Measurements from ENCODE around the gene UGT3A1.

UGT3A1 gene

DNA sequence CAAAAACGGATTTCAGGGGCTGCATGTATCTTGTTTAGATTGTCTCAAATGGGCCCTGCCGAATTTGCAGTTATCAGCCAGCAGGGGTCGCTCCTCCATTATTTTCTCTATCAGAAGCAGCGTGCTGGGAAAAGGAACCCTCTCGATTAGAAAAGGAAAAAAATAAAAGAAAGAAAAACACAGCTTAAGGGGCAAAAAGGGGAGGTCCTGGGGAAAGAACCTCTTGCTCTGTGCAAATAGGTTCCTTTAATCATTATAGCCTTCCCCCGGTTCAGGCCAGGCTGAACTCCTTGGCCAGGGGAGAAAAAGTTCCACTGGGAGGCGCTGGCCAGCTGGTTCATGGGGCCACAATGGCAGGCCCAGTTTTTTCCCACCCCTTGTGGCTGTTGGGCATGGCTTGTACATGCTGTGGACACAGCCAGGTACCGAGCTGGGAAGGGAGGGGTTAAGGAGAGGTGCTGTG is 27.8 kb downstream of the UGT3A1 start:
- Histone ChIP-seq H3K36me3 (ENCODE audit: control insufficient read depth, insufficient read depth, low read length) (no peaks in the 10 kb centered on the region), H3K27me3 (replicated peaks; ENCODE audit: control insufficient read depth, insufficient read depth, low read length, poor library complexity, severe bottlenecking) (no peaks in the 10 kb centered on the region), H3K4me1 (ENCODE audit: control insufficient read depth, insufficient read depth, low read length, poor library complexity, severe bottlenecking) (no peaks in the 10 kb centered on the region), H3K4me3 (ENCODE audit: insufficient read depth, low read depth, low read length, poor library complexity, severe bottlenecking) (no peak overlapping the region), H3K27ac (ENCODE audit: insufficient read depth, low read length, poor library complexity, severe bottlenecking) (no peak overlapping the region), H3K9me3 (ENCODE audit: control insufficient read depth, low read length) (no peaks in the 10 kb centered on the region)
- DNase-seq: no peak

DNA sequence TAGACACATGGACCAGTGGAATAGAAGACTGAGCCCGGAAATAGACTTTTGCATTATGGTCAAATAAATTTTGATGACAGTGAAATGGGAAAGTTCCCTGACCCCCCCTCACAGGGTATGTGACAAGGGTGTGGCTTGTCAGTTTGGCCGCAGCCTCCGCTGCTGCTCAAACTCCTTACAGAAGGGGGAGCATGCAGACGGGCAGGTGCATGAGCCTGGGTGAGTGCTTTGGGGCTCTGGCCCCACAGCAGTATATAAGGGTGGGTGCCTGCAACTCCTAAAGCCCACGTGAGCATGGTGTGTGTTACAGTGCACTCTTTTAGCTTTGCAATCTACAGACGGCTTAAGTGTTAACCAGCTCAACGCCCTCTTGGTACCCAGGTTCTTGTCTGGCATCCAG is 30.9 kb downstream of the UGT3A1 start:
- Histone ChIP-seq H3K9me3 (ENCODE audit: control insufficient read depth, low read length) (no peaks in the 10 kb centered on the region), H3K4me1 (ENCODE audit: control insufficient read depth, insufficient read depth, low read length, poor library complexity, severe bottlenecking) (no peaks in the 10 kb centered on the region), H3K27ac (ENCODE audit: insufficient read depth, low read length, poor library complexity, severe bottlenecking) (no peak overlapping the region), H3K36me3 (ENCODE audit: control insufficient read depth, insufficient read depth, low read length) (no peaks in the 10 kb centered on the region), H3K4me3 (ENCODE audit: insufficient read depth, low read depth, low read length, poor library complexity, severe bottlenecking) (no peak overlapping the region), H3K27me3 (replicated peaks; ENCODE audit: control insufficient read depth, insufficient read depth, low read length, poor library complexity, severe bottlenecking) (no peaks in the 10 kb centered on the region)
- no peak for DNase-seq

- DNase-seq: no peak
- Histone ChIP-seq H3K4me1 (ENCODE audit: control insufficient read depth, insufficient read depth, low read length, poor library complexity, severe bottlenecking) (no peaks in the 10 kb centered on the region), H3K9me3 (ENCODE audit: control insufficient read depth, low read length) (no peaks in the 10 kb centered on the region), H3K27me3 (replicated peaks; ENCODE audit: control insufficient read depth, insufficient read depth, low read length, poor library complexity, severe bottlenecking) (peaks cover 4% of the 10 kb centered on the region), H3K36me3 (ENCODE audit: control insufficient read depth, insufficient read depth, low read length) (no peaks in the 10 kb centered on the region), H3K27ac (ENCODE audit: insufficient read depth, low read length, poor library complexity, severe bottlenecking) (no peak overlapping the region), H3K4me3 (ENCODE audit: insufficient read depth, low read depth, low read length, poor library complexity, severe bottlenecking) (no peak overlapping the region)
Observed at GRCh38 chr5:35956429-35956828, 34.8 kb downstream of the UGT3A1 start.

GRCh38 chr5:35954175-35954574 is 37.0 kb downstream of the UGT3A1 start:
- Histone ChIP-seq H3K36me3 (ENCODE audit: control insufficient read depth, insufficient read depth, low read length) (no peaks in the 10 kb centered on the region), H3K27me3 (replicated peaks; ENCODE audit: control insufficient read depth, insufficient read depth, low read length, poor library complexity, severe bottlenecking) (peaks cover 4% of the 10 kb centered on the region), H3K9me3 (ENCODE audit: control insufficient read depth, low read length) (no peaks in the 10 kb centered on the region), H3K4me1 (ENCODE audit: control insufficient read depth, insufficient read depth, low read length, poor library complexity, severe bottlenecking) (no peaks in the 10 kb centered on the region), H3K27ac (ENCODE audit: insufficient read depth, low read length, poor library complexity, severe bottlenecking) (no peak overlapping the region), H3K4me3 (ENCODE audit: insufficient read depth, low read depth, low read length, poor library complexity, severe bottlenecking) (no peak overlapping the region)
- DNase-seq: no peak

- Histone ChIP-seq H3K4me1 (ENCODE audit: control insufficient read depth, insufficient read depth, low read length, poor library complexity, severe bottlenecking) (no peaks in the 10 kb centered on the region), H3K27me3 (replicated peaks; ENCODE audit: control insufficient read depth, insufficient read depth, low read length, poor library complexity, severe bottlenecking) (no peaks in the 10 kb centered on the region), H3K27ac (ENCODE audit: insufficient read depth, low read length, poor library complexity, severe bottlenecking) (no peak overlapping the region), H3K36me3 (ENCODE audit: control insufficient read depth, insufficient read depth, low read length) (no peaks in the 10 kb centered on the region), H3K9me3 (ENCODE audit: control insufficient read depth, low read length) (no peaks in the 10 kb centered on the region), H3K4me3 (ENCODE audit: insufficient read depth, low read depth, low read length, poor library complexity, severe bottlenecking) (no peak overlapping the region)
- no peak for DNase-seq
Observed at GRCh38 chr5:35947085-35947484, 44.1 kb downstream of the UGT3A1 start.

GRCh38 chr5:35939639-35940038 is 51.6 kb downstream of the UGT3A1 start:
- no peak overlapping the region for H3K4me3 ChIP-seq (ENCODE audit: insufficient read depth, low read depth, low read length, poor library complexity, severe bottlenecking)
- no peaks in the 10 kb centered on the region for H3K36me3 ChIP-seq (ENCODE audit: control insufficient read depth, insufficient read depth, low read length)
- no peak for DNase-seq
- H3K4me1 ChIP-seq (ENCODE audit: control insufficient read depth, insufficient read depth, low read length, poor library complexity, severe bottlenecking): no peaks in the 10 kb centered on the region
- no peaks in the 10 kb centered on the region for H3K9me3 ChIP-seq (ENCODE audit: control insufficient read depth, low read length)
- H3K27me3 ChIP-seq (replicated peaks; ENCODE audit: control insufficient read depth, insufficient read depth, low read length, poor library complexity, severe bottlenecking): no peaks in the 10 kb centered on the region
- no peak overlapping the region for H3K27ac ChIP-seq (ENCODE audit: insufficient read depth, low read length, poor library complexity, severe bottlenecking)

- H3K27me3 ChIP-seq (replicated peaks; ENCODE audit: control insufficient read depth, insufficient read depth, low read length, poor library complexity, severe bottlenecking): no peaks in the 10 kb centered on the region
- DNase-seq: no peak
- H3K27ac ChIP-seq (ENCODE audit: insufficient read depth, low read length, poor library complexity, severe bottlenecking): no peak within 1 kb of the TSS
- H3K9me3 ChIP-seq (ENCODE audit: control insufficient read depth, low read length): no peaks in the 10 kb centered on the region
- no peaks in the 10 kb centered on the region for H3K36me3 ChIP-seq (ENCODE audit: control insufficient read depth, insufficient read depth, low read length)
- H3K4me3 ChIP-seq (ENCODE audit: insufficient read depth, low read depth, low read length, poor library complexity, severe bottlenecking): no peak within 1 kb of the TSS
- H3K4me1 ChIP-seq (ENCODE audit: control insufficient read depth, insufficient read depth, low read length, poor library complexity, severe bottlenecking): no peaks in the 10 kb centered on the region
Observed at GRCh38 chr5:35938568-35939227, 52.5 kb downstream of the UGT3A1 start, which contains the start of gene CAPSL. CAPSL (minus strand) TSS chr5:35938622; CDS start chr5:35921120, 17,502 bp downstream.

- Histone ChIP-seq H3K36me3 (ENCODE audit: control insufficient read depth, insufficient read depth, low read length) (no peaks in the 10 kb centered on the region), H3K4me1 (ENCODE audit: control insufficient read depth, insufficient read depth, low read length, poor library complexity, severe bottlenecking) (peaks cover 15% of the 10 kb centered on the region), H3K27me3 (replicated peaks; ENCODE audit: control insufficient read depth, insufficient read depth, low read length, poor library complexity, severe bottlenecking) (no peaks in the 10 kb centered on the region), H3K27ac (ENCODE audit: insufficient read depth, low read length, poor library complexity, severe bottlenecking) (no peak overlapping the region), H3K4me3 (ENCODE audit: insufficient read depth, low read depth, low read length, poor library complexity, severe bottlenecking) (no peak overlapping the region), H3K9me3 (ENCODE audit: control insufficient read depth, low read length) (no peaks in the 10 kb centered on the region)
- DNase-seq: peak; percentile 15 to 48 (median 22)
Observed at GRCh38 chr5:35926389-35927051, 64.7 kb downstream of the UGT3A1 start.

GRCh38 chr5:35924950-35925722 is 66.1 kb downstream of the UGT3A1 start:
- Histone ChIP-seq H3K9me3 (ENCODE audit: control insufficient read depth, low read length) (no peaks in the 10 kb centered on the region), H3K27me3 (replicated peaks; ENCODE audit: control insufficient read depth, insufficient read depth, low read length, poor library complexity, severe bottlenecking) (no peaks in the 10 kb centered on the region), H3K27ac (ENCODE audit: insufficient read depth, low read length, poor library complexity, severe bottlenecking) (peak overlapping the region; percentile 4), H3K36me3 (ENCODE audit: control insufficient read depth, insufficient read depth, low read length) (no peaks in the 10 kb centered on the region), H3K4me3 (ENCODE audit: insufficient read depth, low read depth, low read length, poor library complexity, severe bottlenecking) (peak overlapping the region; percentile 19), H3K4me1 (ENCODE audit: control insufficient read depth, insufficient read depth, low read length, poor library complexity, severe bottlenecking) (peaks cover 15% of the 10 kb centered on the region)
- DNase-seq: peak; percentile 64 to 68 (median 66)
